B cell (primary cell): ENCODE measurements around the gene IGF2BP3. TPM values are rescaled to one million over a fixed set of nuclear protein-coding genes. Genes with fewer than 3 reads are reported as not detected.
A peak's percentile ranks its signal among the peaks of the same experiment; 100 is the strongest.

Experiments
- ATAC-seq: fragments of 200-7000 bp; cut with Tn5 transposase; one replicate; pipeline ENCODE4 v1.10.0; 2021; ENCODE audit warnings: low read depth, mild to moderate bottlenecking, moderate number of reproducible peaks, moderate library complexity
- CTCF ChIA-PET: fragments of 350-600 bp; sonication (Branson Sonifier 250); formaldehyde crosslinking; loops from one replicate; lab custom pipeline; 2021; ENCODE audit warnings: antibody characterized with exemption, inconsistent platforms; lab: Charles Lee
- POLR2A ChIA-PET: fragments of 350-600 bp; sonication (Branson Sonifier 250); formaldehyde crosslinking; loops from one replicate; lab custom pipeline; 2021; ENCODE audit warnings: antibody characterized with exemption; lab: Charles Lee
- DNase-seq: peaks from one replicate; pipeline ENCODE4 v3.0.0; 2013
- H2AFZ ChIP-seq: 2 replicates; pipeline ENCODE4 v1.6.1; 2012; ENCODE audit warnings: mild to moderate bottlenecking, low read depth, low read length; ENCODE audit not compliant: insufficient read depth, poor library complexity, severe bottlenecking
- H3K27ac ChIP-seq, 2 donors: 1 replicate in 1 of 2; 2 replicates in 1 of 2; pipeline ENCODE4 v1.5.1; 2012 to 2013; ENCODE audit warnings: low read length in 2 of 2, mild to moderate bottlenecking in 2 of 2, moderate library complexity in 1 of 2
- H3K27me3 ChIP-seq, 4 experiments: fragments of 200-600 bp in 1 of 4; sonication (generic) in 1 of 4; replicated peaks in 1 of 4; 1 replicate in 2 of 4; 2 replicates in 2 of 4; pipeline versions ENCODE4 v1.6.1 to v1.7.0; 2013 to 2016; ENCODE audit warnings: low read length in 3 of 4, mild to moderate bottlenecking in 2 of 4, mixed read lengths in 1 of 4, moderate library complexity in 1 of 4; ENCODE audit not compliant: insufficient read depth in 4 of 4, control insufficient read depth in 3 of 4; ENCODE audit errors: control extremely low read depth in 1 of 4
- H3K36me3 ChIP-seq, 2 experiments: replicated peaks in 1 of 2; 1 replicate in 1 of 2; 2 replicates in 1 of 2; pipeline versions ENCODE4 v1.6.1 to v1.7.1; 2013; ENCODE audit warnings: low read length in 1 of 2; ENCODE audit not compliant: insufficient read depth in 2 of 2, control insufficient read depth in 1 of 2; ENCODE audit errors: control extremely low read depth in 1 of 2, extremely low read depth in 1 of 2
- H3K4me1 ChIP-seq, 2 donors: fragments of 200-600 bp in 1 of 2; sonication (generic) in 1 of 2; 1 replicate in 1 of 2; 2 replicates in 1 of 2; pipeline versions ENCODE4 v1.5.1 to v1.6.1; 2013 to 2017; ENCODE audit warnings: low read length in 2 of 2; ENCODE audit not compliant: control insufficient read depth in 2 of 2, insufficient read depth in 2 of 2
- H3K4me2 ChIP-seq: replicated peaks from 2 replicates; pipeline ENCODE3; 2012; ENCODE audit warnings: mild to moderate bottlenecking, low read depth, low read length; ENCODE audit not compliant: poor library complexity, severe bottlenecking
- H3K4me3 ChIP-seq, 5 experiments: fragments of 200-600 bp in 1 of 5; sonication (generic) in 1 of 5; 1 replicate in 3 of 5; 2 replicates in 2 of 5; pipeline versions ENCODE4 v1.5.1 to v1.7.0; 2011 to 2016; ENCODE audit warnings: low read length in 4 of 5, mild to moderate bottlenecking in 4 of 5, low read depth in 2 of 5, control low read depth in 1 of 5, moderate library complexity in 1 of 5; ENCODE audit not compliant: insufficient read depth in 1 of 5; ENCODE audit errors: control extremely low read depth in 1 of 5, extremely low read depth in 1 of 5
- H3K79me2 ChIP-seq: fragments of 200-600 bp; sonication (generic); one replicate; pipeline ENCODE4 v1.6.0; 2016; ENCODE audit warnings: low read length; ENCODE audit not compliant: control insufficient read depth, insufficient read depth
- H3K9ac ChIP-seq: fragments of 200-600 bp; sonication (generic); 2 replicates; pipeline ENCODE4 v1.6.1; 2017; ENCODE audit warnings: mild to moderate bottlenecking, low read length, moderate library complexity
- H3K9me3 ChIP-seq, 3 donors: one replicate each; pipeline versions ENCODE4 v1.6.1 to v1.7.1; 2013; ENCODE audit warnings: low read length in 2 of 3; ENCODE audit not compliant: control insufficient read depth in 2 of 3, insufficient read depth in 1 of 3; ENCODE audit errors: control extremely low read depth in 1 of 3
- H4K20me1 ChIP-seq: 2 replicates; pipeline ENCODE4 v1.6.0; 2012; ENCODE audit warnings: mild to moderate bottlenecking, low read length; ENCODE audit not compliant: insufficient read depth, control insufficient read depth, poor library complexity, severe bottlenecking
- H3K27ac Mint-ChIP-seq: one replicate; pipeline ENCODE4 v1.8.0; 2021; ENCODE audit warnings: mixed read lengths
- H3K27me3 Mint-ChIP-seq: one replicate; pipeline ENCODE4 v1.8.0; 2021; ENCODE audit warnings: mixed read lengths
- H3K4me1 Mint-ChIP-seq: one replicate; pipeline ENCODE4 v1.8.0; 2021; ENCODE audit warnings: mixed read lengths
- H3K4me3 Mint-ChIP-seq: one replicate; pipeline ENCODE4 v1.8.0; 2021; ENCODE audit warnings: mixed read lengths
- H3K9me3 Mint-ChIP-seq: one replicate; pipeline ENCODE4 v1.8.0; 2022; ENCODE audit warnings: mixed read lengths; ENCODE audit not compliant: insufficient read depth
- EZH2 ChIP-seq: IDR thresholded peaks from 2 replicates; pipeline ENCODE4 v1.6.1; 2012; ENCODE audit warnings: borderline replicate concordance, low read depth, mild to moderate bottlenecking, moderate library complexity, low read length; ENCODE audit not compliant: insufficient read depth, poor library complexity, severe bottlenecking
- WGBS: methylation state at CpG from one replicate; pipeline ENCODE4 v1.1.5; 2013; ENCODE audit warnings: missing lambda C conversion rate; ENCODE audit not compliant: insufficient coverage; 5-methylcytosine and 5-hydroxymethylcytosine counted together
- intact Hi-C: fragments of 100-400 bp; cut with micrococcal nuclease; formaldehyde crosslinking; loops from one replicate; pipeline ENCODE4 v1.10.0; 2022
- polyA plus RNA-seq: library from polyadenylated mRNA; depleted of rRNA; stranded (reverse); fragments of >200 nt; gene quantifications from 2 replicates; pipeline ENCODE4 v1.2.3, GENCODE V29; 2012
- small RNA-seq: library from RNA; depleted of rRNA; stranded (forward); fragments of <200 nt; gene quantifications from one replicate; pipeline ENCODE3, GENCODE V24; 2012; ENCODE audit warnings: low replicate concordance, low read depth; ENCODE audit not compliant: insufficient read length
- total RNA-seq, 2 donors: library from RNA; stranded (reverse); fragments of 120-200 nt in 1 of 2; gene quantifications; 1 replicate in 1 of 2; 2 replicates in 1 of 2; pipeline versions ENCODE4 v1.2.3 to v1.2.4, GENCODE V29; 2013 to 2022
- TF ChIP-seq, protein P1 (sequence below): fragments of 200-600 bp; IDR thresholded peaks from one replicate; pipeline ENCODE4 v1.8.0; 2022; ENCODE audit warnings: antibody characterized with exemption, mild to moderate bottlenecking

Gene IGF2BP3
- total and polyA plus RNA-seq, 2 donors (not counting 1 experiment from before 2014, with no cell fraction given): 0.63 to 10.0 TPM

DNA sequence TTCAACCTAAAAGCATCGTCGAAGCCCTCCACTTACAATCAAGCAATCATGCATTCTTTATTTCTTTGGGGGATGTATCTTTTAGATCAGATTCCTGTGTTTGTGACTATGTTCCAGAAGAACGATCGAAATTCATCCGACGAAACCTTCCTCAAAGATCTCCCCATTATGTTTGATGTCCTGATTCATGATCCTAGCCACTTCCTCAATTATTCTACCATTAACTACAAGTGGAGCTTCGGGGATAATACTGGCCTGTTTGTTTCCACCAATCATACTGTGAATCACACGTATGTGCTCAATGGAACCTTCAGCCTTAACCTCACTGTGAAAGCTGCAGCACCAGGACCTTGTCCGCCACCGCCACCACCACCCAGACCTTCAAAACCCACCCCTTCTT, 209.9 kb downstream of the IGF2BP3 start:
- CTCF ChIA-PET: interaction anchor here (1.3 to 6.5 kb wide), 2 partner anchors 9 to 12 kb away, joined by 3 to 52 read pairs; no protein-coding TSS in a partner anchor
- intact Hi-C loops: loop anchor here (10.0 kb wide), 1 partner anchor 736 kb away; no protein-coding TSS in a partner anchor
- POLR2A ChIA-PET: no interaction called here

More for the DNA sequence above, 209.9 kb downstream of the IGF2BP3 start:
- Mint-ChIP-seq H3K27ac (no peak overlapping the region), H3K4me3 (no peak overlapping the region), H3K4me1 (no peaks in the 10 kb centered on the region), H3K27me3 (peaks cover 14% of the 10 kb centered on the region), H3K9me3 (no peaks in the 10 kb centered on the region)
- no peak for TF ChIP-seq EZH2
- TF ChIP-seq, protein P1, sequence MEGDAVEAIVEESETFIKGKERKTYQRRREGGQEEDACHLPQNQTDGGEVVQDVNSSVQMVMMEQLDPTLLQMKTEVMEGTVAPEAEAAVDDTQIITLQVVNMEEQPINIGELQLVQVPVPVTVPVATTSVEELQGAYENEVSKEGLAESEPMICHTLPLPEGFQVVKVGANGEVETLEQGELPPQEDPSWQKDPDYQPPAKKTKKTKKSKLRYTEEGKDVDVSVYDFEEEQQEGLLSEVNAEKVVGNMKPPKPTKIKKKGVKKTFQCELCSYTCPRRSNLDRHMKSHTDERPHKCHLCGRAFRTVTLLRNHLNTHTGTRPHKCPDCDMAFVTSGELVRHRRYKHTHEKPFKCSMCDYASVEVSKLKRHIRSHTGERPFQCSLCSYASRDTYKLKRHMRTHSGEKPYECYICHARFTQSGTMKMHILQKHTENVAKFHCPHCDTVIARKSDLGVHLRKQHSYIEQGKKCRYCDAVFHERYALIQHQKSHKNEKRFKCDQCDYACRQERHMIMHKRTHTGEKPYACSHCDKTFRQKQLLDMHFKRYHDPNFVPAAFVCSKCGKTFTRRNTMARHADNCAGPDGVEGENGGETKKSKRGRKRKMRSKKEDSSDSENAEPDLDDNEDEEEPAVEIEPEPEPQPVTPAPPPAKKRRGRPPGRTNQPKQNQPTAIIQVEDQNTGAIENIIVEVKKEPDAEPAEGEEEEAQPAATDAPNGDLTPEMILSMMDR: no peak
- Histone ChIP-seq H3K4me2 (no peak overlapping the region), H3K27me3 (peaks cover 0 to 3% (median 0%) of the 10 kb centered on the region in 4 experiments), H3K36me3 (no peaks in the 10 kb centered on the region), H3K4me1 (peaks cover 0 to 2% of the 10 kb centered on the region in 2 donors), H2AFZ (no peak overlapping the region), H3K79me2 (no peaks in the 10 kb centered on the region), H3K9me3 (no peaks in the 10 kb centered on the region), H3K9ac (no peak overlapping the region), H3K4me3 (no peak overlapping the region), H4K20me1 (no peaks in the 10 kb centered on the region), H3K27ac (no peak overlapping the region)
- ATAC-seq (no peak), DNase-seq (no peak)
- WGBS: 88% methylated on average over 6 of the region's 10 CpGs

Small RNAs within 50 kb of the gene (small RNA-seq; reads per million reads assigned to genes)
- gene AC079780.1 (not detected), gene RF00019 (not detected), gene RNU7-143P (not detected), gene SNORD65C (63.0 reads per million, percentile 94 among the genes with 10 or more reads in this experiment)

Other genes starting within 250 kb of the IGF2BP3 start
- gene GPNMB, start 223.7 kb downstream of the IGF2BP3 start, total RNA-seq: 1.9 and 2.6 TPM in 2 replicates
- 0.14 TPM in 1 of 2 replicates, not detected in the other for gene GPNMB, start 223.7 kb downstream of the IGF2BP3 start, polyA plus RNA-seq
- 38.0 and 40.8 TPM in 2 replicates for gene MALSU1, start 171.2 kb downstream of the IGF2BP3 start, total RNA-seq
- 20.8 and 22.3 TPM in 2 replicates for gene MALSU1, start 171.2 kb downstream of the IGF2BP3 start, polyA plus RNA-seq
- gene TRA2A, start 61.5 kb upstream of the IGF2BP3 start, total RNA-seq: 173 and 184 TPM in 2 replicates
- 107 and 236 TPM in 2 replicates for gene TRA2A, start 61.5 kb upstream of the IGF2BP3 start, polyA plus RNA-seq
- gene CCDC126, start 126.9 kb upstream of the IGF2BP3 start, total RNA-seq: 15.0 and 18.0 TPM in 2 replicates
- 3.1 and 4.4 TPM in 2 replicates for gene CCDC126, start 126.9 kb upstream of the IGF2BP3 start, polyA plus RNA-seq
- 10.7 and 10.8 TPM in 2 replicates for gene FAM221A, start 209.7 kb upstream of the IGF2BP3 start, total RNA-seq
- gene FAM221A, start 209.7 kb upstream of the IGF2BP3 start, polyA plus RNA-seq: 9.1 and 11.3 TPM in 2 replicates
- 1.6 and 1.8 TPM in 2 replicates for gene STK31, start 239.7 kb upstream of the IGF2BP3 start, total RNA-seq
- gene STK31, start 239.7 kb upstream of the IGF2BP3 start, polyA plus RNA-seq: 0.13 and 0.14 TPM in 2 replicates